ENCODE data around the gene MACROD2.

DNA sequence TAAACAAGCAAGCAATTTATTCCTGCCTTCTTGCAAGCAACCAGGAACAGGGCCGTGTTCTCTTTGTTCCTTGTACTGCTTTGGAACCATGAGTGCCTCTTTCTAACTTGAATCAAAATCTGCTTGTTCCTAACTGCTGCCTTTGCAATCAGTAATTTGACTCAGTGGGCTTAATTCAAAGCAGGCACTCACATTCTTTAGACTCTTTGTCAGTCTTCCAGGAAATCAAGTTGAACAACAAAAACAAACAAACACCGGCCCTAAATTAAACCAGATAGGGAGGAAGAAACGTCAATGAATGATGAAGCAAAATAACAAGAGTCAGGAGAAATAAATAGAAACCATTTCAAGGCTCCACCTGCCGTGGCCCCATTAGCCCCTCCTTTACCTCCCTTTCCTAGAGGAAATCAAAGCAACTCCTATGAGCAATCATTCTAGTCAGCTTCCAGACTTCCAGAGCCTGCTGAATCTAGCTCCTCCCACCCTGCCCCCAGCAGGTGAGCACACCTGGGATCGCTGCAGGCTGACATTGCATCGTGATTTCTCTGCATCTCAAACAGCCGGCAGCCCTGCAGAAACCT, 924.3 kb downstream of the MACROD2 start:
- TF ChIP-seq POLR2A (IDR thresholded peaks at IDR 0.05) (no peak), CTCF (IDR thresholded peaks at IDR 0.05) (no peak)
